ENCODE measurements around the gene CDK4. TPM values are rescaled to one million over a fixed set of nuclear protein-coding genes. Genes with fewer than 3 reads are reported as not detected.

CDK4 gene
- total RNA-seq, 1 experiment from 2014 or later = 156 TPM

GRCh38 chr12:57734591-57734990 lies 17.5 kb downstream of the CDK4 start:
- ChIA-PET POLR2A (ENCODE audit: unreplicated experiment) (no interaction called here), CTCF (no interaction called here)
- Histone ChIP-seq H3K79me2 (ENCODE audit: low read depth) (no peaks in the 10 kb centered on the region), H3K4me3 (no peak overlapping the region), H3K4me1 (replicated peaks; ENCODE audit: insufficient read depth) (no peaks in the 10 kb centered on the region), H3K9me3 (ENCODE audit: insufficient read depth, low read depth) (no peaks in the 10 kb centered on the region), H3F3A (ENCODE audit: insufficient read depth, low read depth) (peaks cover 5% of the 10 kb centered on the region; the same call in 1 of the 2 replicates), H3K9me2 (ENCODE audit: insufficient read depth) (no peaks in the 10 kb centered on the region), H3K27me3 (ENCODE audit: insufficient read depth, low read depth) (peaks cover 22% of the 10 kb centered on the region), H3K36me3 (ENCODE audit: low read depth) (no peaks in the 10 kb centered on the region), H2AFZ (no peak overlapping the region), H4K20me1 (ENCODE audit: insufficient read depth) (no peaks in the 10 kb centered on the region), H3K27ac (no peak overlapping the region), H3K4me2 (no peak overlapping the region)
- intact Hi-C loops (cut with micrococcal nuclease; ENCODE audit: unreplicated experiment) = no loop called here
- TF ChIP-seq CTCF (conservative IDR thresholded peaks at IDR 0.05) (no peak), EZH2 (IDR thresholded peaks at IDR 0.05; ENCODE audit: low read depth) (no peak)
- BruUV-seq (replicated peaks) = no TSS peak
- DNase-seq = no peak

- TF ChIP-seq EZH2 (IDR thresholded peaks at IDR 0.05; ENCODE audit: low read depth) = no peak
- no peak for TF ChIP-seq CTCF (conservative IDR thresholded peaks at IDR 0.05)
- Histone ChIP-seq H3K4me2 (no peak overlapping the region), H3K27ac (no peak overlapping the region), H3F3A (ENCODE audit: insufficient read depth, low read depth) (peaks cover 5% of the 10 kb centered on the region; the same call in 1 of the 2 replicates), H3K9me2 (ENCODE audit: insufficient read depth) (no peaks in the 10 kb centered on the region), H4K20me1 (ENCODE audit: insufficient read depth) (no peaks in the 10 kb centered on the region), H3K9me3 (ENCODE audit: insufficient read depth, low read depth) (no peaks in the 10 kb centered on the region), H3K27me3 (ENCODE audit: insufficient read depth, low read depth) (peaks cover 22% of the 10 kb centered on the region), H3K36me3 (ENCODE audit: low read depth) (no peaks in the 10 kb centered on the region), H3K79me2 (ENCODE audit: low read depth) (no peaks in the 10 kb centered on the region), H2AFZ (no peak overlapping the region), H3K4me1 (replicated peaks; ENCODE audit: insufficient read depth) (no peaks in the 10 kb centered on the region), H3K4me3 (no peak overlapping the region)
- BruUV-seq (replicated peaks) = no TSS peak
- DNase-seq = no peak
- intact Hi-C loops (cut with micrococcal nuclease; ENCODE audit: unreplicated experiment) = no loop called here
- ChIA-PET POLR2A (ENCODE audit: unreplicated experiment) (no interaction called here), CTCF (no interaction called here)
Measured at GRCh38 chr12:57733928-57734327, 18.2 kb downstream of the CDK4 start.

- Histone ChIP-seq H2AFZ (no peak overlapping the region), H3K9me3 (ENCODE audit: insufficient read depth, low read depth) (no peaks in the 10 kb centered on the region), H3K4me2 (no peak overlapping the region), H3K79me2 (ENCODE audit: low read depth) (no peaks in the 10 kb centered on the region), H3F3A (ENCODE audit: insufficient read depth, low read depth) (peaks cover 5% of the 10 kb centered on the region; the same call in 1 of the 2 replicates), H3K27ac (no peak overlapping the region), H3K4me3 (no peak overlapping the region), H3K36me3 (ENCODE audit: low read depth) (no peaks in the 10 kb centered on the region), H4K20me1 (ENCODE audit: insufficient read depth) (no peaks in the 10 kb centered on the region), H3K27me3 (ENCODE audit: insufficient read depth, low read depth) (peaks cover 22% of the 10 kb centered on the region), H3K9me2 (ENCODE audit: insufficient read depth) (no peaks in the 10 kb centered on the region), H3K4me1 (replicated peaks; ENCODE audit: insufficient read depth) (no peaks in the 10 kb centered on the region)
- intact Hi-C loops (cut with micrococcal nuclease; ENCODE audit: unreplicated experiment) = no loop called here
- CTCF ChIA-PET = no interaction called here
- TF ChIP-seq CTCF (conservative IDR thresholded peaks at IDR 0.05) (no peak), EZH2 (IDR thresholded peaks at IDR 0.05; ENCODE audit: low read depth) (no peak)
- no peak for DNase-seq
- POLR2A ChIA-PET (ENCODE audit: unreplicated experiment) = no interaction called here
- no TSS peak for BruUV-seq (replicated peaks)
Measured at GRCh38 chr12:57732726-57733593, 19.1 kb downstream of the CDK4 start.

All from PC-9 (cell line).